ENCODE measurements around the gene ANGPTL2.

Gene ANGPTL2

GRCh38 chr9:127118597-127119319, 3.7 kb downstream of the ANGPTL2 start:
- no peak for DNase-seq (ENCODE audit: low read depth in 3 of 3)

- DNase-seq (ENCODE audit: low read depth in 3 of 3), result no peak
These were observed 4.6 kb downstream of the ANGPTL2 start for GRCh38 chr9:127117801-127118200.

- no peak for DNase-seq (ENCODE audit: low read depth in 3 of 3)
These were observed 5.5 kb downstream of the ANGPTL2 start for GRCh38 chr9:127116957-127117356.

GRCh38 chr9:127116088-127116726, 6.2 kb downstream of the ANGPTL2 start:
- DNase-seq (ENCODE audit: low read depth in 3 of 3), result no peak

- DNase-seq (ENCODE audit: low read depth in 3 of 3), result no peak
These were observed 7.8 kb downstream of the ANGPTL2 start for GRCh38 chr9:127114606-127115005.

GRCh38 chr9:127113191-127113972, 9.1 kb downstream of the ANGPTL2 start:
- DNase-seq (ENCODE audit: low read depth in 3 of 3), result no peak

GRCh38 chr9:127112735-127113161, 9.7 kb downstream of the ANGPTL2 start:
- no peak for DNase-seq (ENCODE audit: low read depth in 3 of 3)

GRCh38 chr9:127112056-127112455, 10.4 kb downstream of the ANGPTL2 start:
- no peak for DNase-seq (ENCODE audit: low read depth in 3 of 3)

GRCh38 chr9:127109212-127109711, 13.2 kb downstream of the ANGPTL2 start:
- no peak for DNase-seq (ENCODE audit: low read depth in 3 of 3)

GRCh38 chr9:127107929-127108876, 14.2 kb downstream of the ANGPTL2 start:
- DNase-seq (ENCODE audit: low read depth in 3 of 3), result no peak

- DNase-seq (ENCODE audit: low read depth in 3 of 3), result no peak
These were observed 15.1 kb downstream of the ANGPTL2 start for GRCh38 chr9:127107171-127107928.

- no peak for DNase-seq (ENCODE audit: low read depth in 3 of 3)
These were observed 16.0 kb downstream of the ANGPTL2 start for GRCh38 chr9:127106466-127106855.

- DNase-seq (ENCODE audit: low read depth in 3 of 3), result no peak
These were observed 16.5 kb downstream of the ANGPTL2 start for GRCh38 chr9:127105805-127106465.

GRCh38 chr9:127104581-127105311, 17.7 kb downstream of the ANGPTL2 start:
- no peak for DNase-seq (ENCODE audit: low read depth in 3 of 3)

- DNase-seq (ENCODE audit: low read depth in 3 of 3), result no peak
These were observed 19.6 kb downstream of the ANGPTL2 start for GRCh38 chr9:127102788-127103187.

- DNase-seq (ENCODE audit: low read depth in 3 of 3), result no peak
These were observed 20.3 kb downstream of the ANGPTL2 start for GRCh38 chr9:127102176-127102575.

- no peak for DNase-seq (ENCODE audit: low read depth in 3 of 3)
These were observed 22.8 kb downstream of the ANGPTL2 start for GRCh38 chr9:127099664-127100063.

GRCh38 chr9:127098916-127099553, 23.4 kb downstream of the ANGPTL2 start:
- no peak for DNase-seq (ENCODE audit: low read depth in 3 of 3)

GRCh38 chr9:127097683-127098082, 24.8 kb downstream of the ANGPTL2 start:
- no peak for DNase-seq (ENCODE audit: low read depth in 3 of 3)
